GM06990 (cell line): ENCODE results near the gene DOK6.

Experiments used
- DNase-seq: peaks from one replicate; pipeline ENCODE4 v3.0.0-alpha.2; 2011; ENCODE audit not compliant: insufficient read length; ENCODE audit errors: extremely low read depth
- H3K27me3 ChIP-seq: replicated peaks from 2 replicates; pipeline ENCODE4 v1.6.0; 2011; ENCODE audit warnings: low read length; ENCODE audit not compliant: control insufficient read depth, insufficient read depth
- H3K36me3 ChIP-seq: 2 replicates; pipeline ENCODE4 v1.5.1; 2011; ENCODE audit warnings: low read length; ENCODE audit not compliant: control insufficient read depth, insufficient read depth
- H3K4me3 ChIP-seq: replicated peaks from 2 replicates; pipeline ENCODE4 v1.5.1; 2011; ENCODE audit warnings: low read depth, mild to moderate bottlenecking, control low read depth, low read length
- TF ChIP-seq, protein P1 (sequence below): IDR thresholded peaks from 2 replicates; pipeline ENCODE4 v1.5.1; 2011; ENCODE audit warnings: low read length, control low read depth, mild to moderate bottlenecking, inconsistent platforms; ENCODE audit not compliant: insufficient read depth, poor library complexity, severe bottlenecking

Gene DOK6

DNA sequence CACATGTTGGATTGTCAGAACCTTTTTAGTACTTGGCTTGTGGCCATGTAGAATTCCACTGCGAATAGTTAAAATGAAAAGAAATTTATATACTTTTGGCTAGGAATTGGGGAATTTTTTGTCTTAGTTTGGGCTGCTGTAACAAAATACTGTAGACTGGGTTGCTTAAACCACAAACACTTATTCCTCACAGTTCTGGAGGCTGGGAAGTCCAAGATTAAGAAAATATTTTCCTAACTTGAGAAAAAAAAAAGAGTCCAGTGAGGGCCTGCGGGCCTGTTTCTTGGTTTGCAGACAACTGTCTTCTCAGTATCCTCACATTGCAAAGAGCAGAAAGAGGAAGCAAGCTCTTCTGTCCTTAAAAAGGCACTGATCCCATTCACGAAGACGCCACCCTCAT lies 465.1 kb downstream of the DOK6 start:
- Histone ChIP-seq H3K4me3 (no peak overlapping the region), H3K27me3 (no peaks in the 10 kb centered on the region), H3K36me3 (peaks cover 5% of the 10 kb centered on the region)
- TF ChIP-seq, protein P1, sequence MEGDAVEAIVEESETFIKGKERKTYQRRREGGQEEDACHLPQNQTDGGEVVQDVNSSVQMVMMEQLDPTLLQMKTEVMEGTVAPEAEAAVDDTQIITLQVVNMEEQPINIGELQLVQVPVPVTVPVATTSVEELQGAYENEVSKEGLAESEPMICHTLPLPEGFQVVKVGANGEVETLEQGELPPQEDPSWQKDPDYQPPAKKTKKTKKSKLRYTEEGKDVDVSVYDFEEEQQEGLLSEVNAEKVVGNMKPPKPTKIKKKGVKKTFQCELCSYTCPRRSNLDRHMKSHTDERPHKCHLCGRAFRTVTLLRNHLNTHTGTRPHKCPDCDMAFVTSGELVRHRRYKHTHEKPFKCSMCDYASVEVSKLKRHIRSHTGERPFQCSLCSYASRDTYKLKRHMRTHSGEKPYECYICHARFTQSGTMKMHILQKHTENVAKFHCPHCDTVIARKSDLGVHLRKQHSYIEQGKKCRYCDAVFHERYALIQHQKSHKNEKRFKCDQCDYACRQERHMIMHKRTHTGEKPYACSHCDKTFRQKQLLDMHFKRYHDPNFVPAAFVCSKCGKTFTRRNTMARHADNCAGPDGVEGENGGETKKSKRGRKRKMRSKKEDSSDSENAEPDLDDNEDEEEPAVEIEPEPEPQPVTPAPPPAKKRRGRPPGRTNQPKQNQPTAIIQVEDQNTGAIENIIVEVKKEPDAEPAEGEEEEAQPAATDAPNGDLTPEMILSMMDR = no peak
- DNase-seq = no peak

DNA sequence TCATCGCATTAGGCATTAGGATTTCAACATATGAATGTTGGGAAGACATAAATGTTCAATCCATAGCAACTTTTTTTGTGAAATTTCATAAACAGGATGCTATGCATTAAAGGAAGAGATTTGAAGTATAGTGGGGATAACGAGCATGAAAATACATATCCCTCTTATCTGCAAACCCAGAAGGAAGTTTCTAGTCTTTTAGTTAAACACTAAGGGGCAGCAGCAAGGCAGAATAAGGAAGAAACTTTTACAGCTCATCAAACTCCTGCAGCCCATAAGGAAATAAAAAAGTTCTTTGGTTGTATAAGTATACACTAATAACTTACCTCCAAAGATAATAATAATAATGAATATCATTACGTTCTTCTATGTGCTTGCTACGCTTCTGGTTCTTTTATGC lies 465.5 kb downstream of the DOK6 start:
- Histone ChIP-seq H3K36me3 (peaks cover 5% of the 10 kb centered on the region), H3K4me3 (no peak overlapping the region), H3K27me3 (no peaks in the 10 kb centered on the region)
- DNase-seq = no peak
- TF ChIP-seq, protein P1 = no peak

DNA sequence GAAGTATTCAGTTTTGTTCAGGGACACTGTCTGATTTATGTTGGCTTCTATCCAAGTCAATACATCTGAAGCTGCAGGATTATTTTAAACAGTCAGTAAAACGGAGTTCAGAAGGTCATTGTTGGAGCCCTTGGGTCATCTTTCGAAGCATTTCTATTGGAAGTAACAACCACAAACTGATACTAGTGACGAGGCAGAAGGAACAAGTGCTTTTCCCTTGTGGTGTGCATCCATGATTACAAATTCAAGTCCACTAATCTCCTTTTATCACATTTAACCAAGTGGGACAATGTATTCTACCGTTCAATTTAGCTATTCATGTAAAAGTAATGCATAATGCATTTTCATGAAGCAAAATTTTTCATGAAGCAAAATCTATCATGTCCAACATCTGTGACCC lies 470.0 kb downstream of the DOK6 start:
- TF ChIP-seq, protein P1 = no peak
- no peak for DNase-seq
- Histone ChIP-seq H3K4me3 (no peak overlapping the region), H3K27me3 (no peaks in the 10 kb centered on the region), H3K36me3 (peaks cover 5% of the 10 kb centered on the region)

DNA sequence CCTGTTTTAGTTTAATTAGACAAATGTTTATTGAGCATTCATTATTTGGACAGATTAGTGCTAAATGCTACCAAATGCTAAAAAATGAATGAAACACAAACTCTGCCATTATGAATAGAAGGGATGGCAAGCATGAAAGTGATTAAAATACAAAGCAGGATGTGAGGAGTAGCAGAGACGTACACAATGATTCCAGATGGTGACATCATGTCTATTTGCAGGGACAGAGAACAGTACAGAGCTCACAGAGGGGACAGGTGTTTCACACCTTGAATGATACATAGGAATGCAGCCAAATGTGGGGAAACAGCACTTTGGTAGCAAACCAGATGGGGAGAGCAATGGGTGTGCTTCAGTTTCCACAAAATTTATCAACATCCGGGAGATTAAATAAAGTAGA lies 470.7 kb downstream of the DOK6 start:
- Histone ChIP-seq H3K4me3 (no peak overlapping the region), H3K27me3 (no peaks in the 10 kb centered on the region), H3K36me3 (peaks cover 5% of the 10 kb centered on the region)
- TF ChIP-seq, protein P1 = no peak
- DNase-seq = no peak

DNA sequence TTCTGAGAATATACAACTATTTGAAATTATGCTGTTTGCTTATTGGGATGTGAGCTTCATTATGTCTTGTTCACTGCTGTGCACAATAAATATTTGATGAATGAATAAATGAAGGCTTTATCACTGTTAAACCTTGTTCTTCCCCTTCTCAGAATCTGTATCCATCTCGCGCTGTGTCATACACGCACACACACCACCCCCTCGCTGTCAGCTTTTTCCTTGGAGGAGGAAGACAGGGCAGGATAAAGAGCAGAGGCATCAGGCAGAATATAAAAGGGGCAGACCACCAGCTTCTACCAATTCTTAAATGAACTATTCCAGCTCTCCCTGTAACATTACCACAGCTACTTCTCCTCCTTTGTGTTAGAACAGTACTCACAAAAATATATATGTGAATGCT lies 472.0 kb downstream of the DOK6 start:
- DNase-seq = no peak
- no peak overlapping the region for H3K4me3 ChIP-seq
- peaks cover 3% of the 10 kb centered on the region for H3K36me3 ChIP-seq
- H3K27me3 ChIP-seq = no peaks in the 10 kb centered on the region
- TF ChIP-seq, protein P1 = no peak

DNA sequence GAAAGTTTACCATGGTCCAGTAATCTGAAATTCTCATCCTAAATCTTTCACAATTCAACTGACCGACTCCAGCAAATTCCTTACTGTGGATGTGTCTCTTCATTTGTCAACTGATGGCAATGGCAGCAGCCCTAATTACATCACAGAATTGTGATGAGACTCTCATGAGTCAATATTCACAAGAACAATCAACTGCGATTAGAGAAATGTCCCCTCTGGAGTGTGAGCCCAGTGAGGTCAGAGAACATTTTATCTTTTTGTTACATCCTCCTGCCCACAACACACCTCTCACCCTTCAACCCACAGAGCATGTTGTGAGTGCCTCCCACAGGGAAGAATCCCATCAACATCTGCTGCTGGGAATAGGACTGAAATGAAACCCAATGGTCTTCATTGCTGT lies 473.4 kb downstream of the DOK6 start:
- DNase-seq = no peak
- TF ChIP-seq, protein P1 = no peak

More for the DNA sequence above, 473.4 kb downstream of the DOK6 start:
- H3K4me3 ChIP-seq = no peak overlapping the region
- peaks cover 3% of the 10 kb centered on the region for H3K36me3 ChIP-seq
- no peaks in the 10 kb centered on the region for H3K27me3 ChIP-seq
